IMR-90 (cell line): ENCODE measurements around the gene TRAPPC10. TPM values are rescaled to one million over a fixed set of nuclear protein-coding genes. Genes with fewer than 3 reads are reported as not detected.

ENCODE experiments used
- ATAC-seq: fragments of 200-7000 bp; cut with Tn5 transposase; 2 replicates; pipeline ENCODE4 v1.9.1; 2020; ENCODE audit warnings: low read depth, mild to moderate bottlenecking, moderate library complexity
- BruUV-seq: library from RNA; stranded (reverse); fragments of 400-500 nt; replicated peaks from 2 replicates; lab custom pipeline; 2021; lab: Mats Ljungman, UMichigan
- CTCF ChIA-PET: fragments of 300-600 bp; formaldehyde crosslinking; extraction: SDS; loops from one replicate; lab custom pipeline; 2021; ENCODE audit warnings: antibody characterized with exemption; lab: Yijun Ruan, JAX
- POLR2A ChIA-PET: fragments of 300-600 bp; sonication (Branson Sonifier 250); formaldehyde crosslinking; loops from one replicate; lab custom pipeline; 2022; ENCODE audit warnings: antibody characterized with exemption; ENCODE audit not compliant: unreplicated experiment; lab: Charles Lee
- DNase-seq: peaks from one replicate; pipeline ENCODE4 v3.0.0; 2013
- H2AFZ ChIP-seq: replicated peaks from 2 replicates; pipeline ENCODE3; 2013; ENCODE audit warnings: low read length, mild to moderate bottlenecking; ENCODE audit not compliant: poor library complexity
- H2AK5ac ChIP-seq: 2 replicates; pipeline ENCODE4 v1.6.1; 2013; ENCODE audit warnings: low read depth, low read length, inconsistent platforms
- H2AK9ac ChIP-seq: replicated peaks from 2 replicates; pipeline ENCODE3; 2013; ENCODE audit warnings: mild to moderate bottlenecking, low read depth, low read length, moderate library complexity; ENCODE audit not compliant: poor library complexity
- H2BK120ac ChIP-seq: 2 replicates; pipeline ENCODE4 v1.6.1; 2013; ENCODE audit warnings: low read depth, low read length, inconsistent platforms
- H2BK15ac ChIP-seq: 3 replicates; pipeline ENCODE4 v1.6.1; 2013; ENCODE audit warnings: low read depth, low read length, inconsistent platforms
- H2BK20ac ChIP-seq: 2 replicates; pipeline ENCODE4 v1.6.1; 2013; ENCODE audit warnings: low read depth, mild to moderate bottlenecking, inconsistent platforms, low read length, moderate library complexity
- H2BK5ac ChIP-seq: 2 replicates; pipeline ENCODE4 v1.6.1; 2013; ENCODE audit warnings: mild to moderate bottlenecking, low read depth, low read length, inconsistent platforms; ENCODE audit not compliant: poor library complexity, severe bottlenecking
- H3K14ac ChIP-seq: replicated peaks from 2 replicates; pipeline ENCODE4 v1.6.1; 2013; ENCODE audit warnings: low read depth, low read length, inconsistent platforms
- H3K18ac ChIP-seq: 2 replicates; pipeline ENCODE4 v1.6.1; 2013; ENCODE audit warnings: low read depth, low read length, control low read depth
- H3K23ac ChIP-seq: 2 replicates; pipeline ENCODE4 v1.6.1; 2013; ENCODE audit warnings: low read depth, low read length, inconsistent platforms
- H3K27ac ChIP-seq: 2 replicates; pipeline ENCODE4 v1.5.1; 2013; ENCODE audit warnings: mild to moderate bottlenecking, control low read depth, low read length; ENCODE audit not compliant: insufficient read depth
- H3K27me3 ChIP-seq: 2 replicates; pipeline ENCODE4 v1.6.1; 2013; ENCODE audit warnings: low read length; ENCODE audit not compliant: control insufficient read depth, insufficient read depth
- H3K36me3 ChIP-seq: 2 replicates; pipeline ENCODE4 v1.6.1; 2013; ENCODE audit warnings: low read length, mixed read lengths; ENCODE audit not compliant: control insufficient read depth, insufficient read depth
- H3K4ac ChIP-seq: 2 replicates; pipeline ENCODE4 v1.6.1; 2013; ENCODE audit warnings: low read depth, low read length, inconsistent platforms
- H3K4me1 ChIP-seq: 2 replicates; pipeline ENCODE4 v1.6.1; 2013; ENCODE audit warnings: low read length, mixed read lengths; ENCODE audit not compliant: control insufficient read depth, insufficient read depth
- H3K4me2 ChIP-seq: 2 replicates; pipeline ENCODE4 v1.6.1; 2013; ENCODE audit warnings: low read depth, mild to moderate bottlenecking, control low read depth, low read length, moderate library complexity
- H3K4me3 ChIP-seq: 2 replicates; pipeline ENCODE4 v1.5.1; 2013; ENCODE audit warnings: low read depth, mild to moderate bottlenecking, control low read depth, low read length, moderate library complexity; ENCODE audit not compliant: insufficient read depth
- H3K56ac ChIP-seq: 2 replicates; pipeline ENCODE4 v1.6.1; 2013; ENCODE audit warnings: low read length, inconsistent platforms; ENCODE audit not compliant: insufficient read depth; ENCODE audit errors: extremely low read depth
- H3K79me1 ChIP-seq, 2 experiments: 2 replicates each; pipeline ENCODE4 v1.6.1; 2013; ENCODE audit warnings: low read length in 2 of 2, inconsistent platforms in 1 of 2, low read depth in 1 of 2
- H3K9ac ChIP-seq: 2 replicates; pipeline ENCODE4 v1.6.1; 2013; ENCODE audit warnings: low read depth, low read length, control low read depth
- H3K9me1 ChIP-seq: 2 replicates; pipeline ENCODE4 v1.6.1; 2013; ENCODE audit warnings: low read length, inconsistent platforms; ENCODE audit not compliant: insufficient read depth
- H3K9me3 ChIP-seq: 2 replicates; pipeline ENCODE4 v1.6.1; 2013; ENCODE audit warnings: low read length; ENCODE audit not compliant: control insufficient read depth, insufficient read depth
- H4K20me1 ChIP-seq: 2 replicates; pipeline ENCODE4 v1.6.1; 2013; ENCODE audit warnings: low read length, inconsistent platforms; ENCODE audit not compliant: insufficient read depth
- H4K5ac ChIP-seq: 2 replicates; pipeline ENCODE4 v1.6.1; 2013; ENCODE audit warnings: mild to moderate bottlenecking, low read depth, low read length, control low read depth
- H4K8ac ChIP-seq, 2 experiments: 2 replicates each; pipeline ENCODE4 v1.6.1; 2013; ENCODE audit warnings: low read depth in 2 of 2, low read length in 2 of 2, control low read depth in 1 of 2, inconsistent platforms in 1 of 2
- H4K91ac ChIP-seq: 2 replicates; pipeline ENCODE4 v1.6.1; 2013; ENCODE audit warnings: low read depth, low read length, inconsistent platforms; ENCODE audit not compliant: insufficient read depth
- BHLHE40 ChIP-seq: fragments of 150-350 bp; IDR thresholded peaks from 2 replicates; pipeline ENCODE4 v1.6.1; 2016; ENCODE audit warnings: mild to moderate bottlenecking, low read depth, low read length
- CEBPB ChIP-seq: IDR thresholded peaks from 2 replicates; pipeline ENCODE4 v1.6.1; 2012; ENCODE audit warnings: low read depth, low read length, improper control_type of control experiment
- CHD1 ChIP-seq: IDR thresholded peaks from 2 replicates; pipeline ENCODE4 v1.6.1; 2012; ENCODE audit warnings: low read depth, low read length, improper control_type of control experiment
- FOS ChIP-seq: fragments of 150-350 bp; IDR thresholded peaks from 2 replicates; pipeline ENCODE4 v1.6.1; 2016; ENCODE audit warnings: low read depth, low read length
- MAFK ChIP-seq: IDR thresholded peaks from 2 replicates; pipeline ENCODE4 v1.6.1; 2012; ENCODE audit warnings: low read depth, low read length, improper control_type of control experiment
- MAZ ChIP-seq: IDR thresholded peaks from 2 replicates; pipeline ENCODE4 v1.6.1; 2012; ENCODE audit warnings: low read depth, mild to moderate bottlenecking, low read length, improper control_type of control experiment, moderate library complexity, borderline replicate concordance
- MXI1 ChIP-seq: IDR thresholded peaks from 2 replicates; pipeline ENCODE4 v1.6.1; 2012; ENCODE audit warnings: low read depth, mild to moderate bottlenecking, low read length, moderate library complexity, borderline replicate concordance
- NFE2L2 ChIP-seq: fragments of 150-350 bp; IDR thresholded peaks from 2 replicates; pipeline ENCODE4 v1.6.1; 2016; ENCODE audit warnings: low read depth, mild to moderate bottlenecking, low read length
- POLR2A ChIP-seq: IDR thresholded peaks from 2 replicates; pipeline ENCODE4 v1.6.1; 2012; ENCODE audit warnings: mild to moderate bottlenecking, low read depth, low read length
- RAD21 ChIP-seq: IDR thresholded peaks from 2 replicates; pipeline ENCODE4 v1.6.1; 2012; ENCODE audit warnings: low read length, improper control_type of control experiment
- RCOR1 ChIP-seq: IDR thresholded peaks from 2 replicates; pipeline ENCODE4 v1.6.1; 2012; ENCODE audit warnings: mild to moderate bottlenecking, low read length, improper control_type of control experiment; ENCODE audit not compliant: insufficient replicate concordance
- RFX5 ChIP-seq: IDR thresholded peaks from 2 replicates; pipeline ENCODE4 v1.8.0; 2012; ENCODE audit warnings: low read depth, mild to moderate bottlenecking, low read length, moderate library complexity
- SMC3 ChIP-seq: fragments of 150-350 bp; IDR thresholded peaks from 2 replicates; pipeline ENCODE4 v1.6.1; 2016; ENCODE audit warnings: low read depth, mild to moderate bottlenecking, antibody characterized with exemption, low read length, moderate library complexity
- WGBS, 2 experiments: methylation state at CpG; one replicate each; pipeline versions ENCODE4 v1.1.5 to v1.1.7; 2013; ENCODE audit warnings: missing lambda C conversion rate in 2 of 2; ENCODE audit not compliant: insufficient read length in 1 of 2; ENCODE audit errors: extremely low coverage in 2 of 2; 5-methylcytosine and 5-hydroxymethylcytosine counted together
- dilution Hi-C: fragments of 300-500 bp; cut with HindIII; formaldehyde crosslinking; loops from one replicate; pipeline ENCODE4 v1.14.3; 2018; ENCODE audit warnings: low sequenced_read_pairs; ENCODE audit not compliant: unreplicated experiment
- in situ Hi-C: fragments of 300-500 bp; cut with MboI; formaldehyde crosslinking; loops from 3 replicates; pipeline ENCODE4 v1.14.3; 2019; ENCODE audit warnings: low sequenced_read_pairs, inconsistent platforms, mixed read lengths
- intact Hi-C: fragments of 100-400 bp; cut with micrococcal nuclease; formaldehyde crosslinking; loops from 2 replicates; pipeline ENCODE4 v1.10.0; 2022
- polyA plus RNA-seq, 3 experiments: library from polyadenylated mRNA; depleted of rRNA; stranded (reverse); fragments of >200 nt; gene quantifications; 2 replicates each; pipeline ENCODE4 v1.2.3, GENCODE V29; 2012; ENCODE audit warnings: low replicate concordance in 1 of 3
- total RNA-seq: library from RNA; depleted of rRNA; stranded (reverse); fragments of >200 nt; gene quantifications from 2 replicates; pipeline ENCODE4 v1.2.3, GENCODE V29; 2012
- TF ChIP-seq, protein P1 (sequence below): conservative IDR thresholded peaks from 2 replicates; pipeline ENCODE4 v1.5.1; 2012; ENCODE audit warnings: mild to moderate bottlenecking, low read depth, low read length, improper control_type of control experiment
- TF ChIP-seq, protein P2 (sequence below): fragments of 150-350 bp; IDR thresholded peaks from 2 replicates; pipeline ENCODE4 v1.6.1; 2016; ENCODE audit warnings: low read depth, mild to moderate bottlenecking, low read length, moderate library complexity, borderline replicate concordance
- TF ChIP-seq, protein P3 (sequence below): fragments of 150-350 bp; IDR thresholded peaks from 2 replicates; pipeline ENCODE4 v1.6.1; 2017; ENCODE audit warnings: mild to moderate bottlenecking, antibody characterized with exemption, low read length, low read depth

Gene TRAPPC10
- total and polyA plus RNA-seq, 2 of the 4 experiments (the other 2 are of a cell fraction) = 17.8 to 18.1 TPM

DNA sequence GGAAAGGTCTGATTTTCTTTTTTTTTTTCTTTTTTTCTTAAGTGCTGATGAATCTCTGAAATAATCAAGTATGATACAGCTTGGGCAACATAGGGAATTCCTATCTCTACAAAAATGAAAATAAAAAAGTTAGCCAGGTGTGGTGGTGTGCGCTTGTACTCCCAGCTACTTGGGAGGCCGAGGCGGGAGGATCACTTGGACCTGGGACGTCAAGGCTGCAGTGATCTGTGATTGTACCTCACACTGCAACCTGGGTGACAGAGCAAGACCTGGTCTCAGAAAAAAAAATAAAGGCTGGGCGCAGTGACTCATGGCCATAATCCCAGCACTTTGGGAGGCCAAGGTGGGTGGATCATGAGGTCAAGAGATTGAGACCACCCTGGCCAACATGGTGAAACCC is 6.0 kb downstream of the TRAPPC10 start:
- POLR2A ChIA-PET = no interaction called here
- H3K4ac ChIP-seq = no peak overlapping the region
- intact Hi-C loops = no loop called here
- no peak overlapping the region for H3K56ac ChIP-seq
- H2BK5ac ChIP-seq = no peak overlapping the region
- H2BK20ac ChIP-seq = no peak overlapping the region
- no peak overlapping the region for H2AK5ac ChIP-seq
- H3K36me3 ChIP-seq = no peaks in the 10 kb centered on the region
- in situ Hi-C loops = no loop called here
- H4K20me1 ChIP-seq = peaks cover 75% of the 10 kb centered on the region
- peaks cover 6% of the 10 kb centered on the region for H3K4me1 ChIP-seq
- H2BK15ac ChIP-seq = no peak overlapping the region
- no peak overlapping the region for H4K91ac ChIP-seq
- H2BK120ac ChIP-seq = no peak overlapping the region
- no peak overlapping the region for H3K4me3 ChIP-seq
- no peaks in the 10 kb centered on the region for H3K9me3 ChIP-seq
- ATAC-seq = no peak
- no peak overlapping the region for H3K27ac ChIP-seq
- H3K18ac ChIP-seq = no peak overlapping the region
- no peaks in the 10 kb centered on the region for H3K27me3 ChIP-seq
- dilution Hi-C loops = no loop called here
- H2AK9ac ChIP-seq = no peak overlapping the region
- peaks cover 16 to 57% of the 10 kb centered on the region in 2 experiments for H3K79me1 ChIP-seq
- no peak for DNase-seq
- H3K14ac ChIP-seq = no peak overlapping the region
- no peak overlapping the region for H4K8ac ChIP-seq
- 80% methylated on average over 4 of the region's 5 CpGs; no CpG with 5 or more reads in 1 of the 2 experiments for WGBS, 2 experiments
- H3K9ac ChIP-seq = no peak overlapping the region
- BruUV-seq = no TSS peak
- no peak overlapping the region for H3K23ac ChIP-seq
- peaks cover 9% of the 10 kb centered on the region; the same call in 1 of the 2 replicates for H3K9me1 ChIP-seq
- no peak overlapping the region for H3K4me2 ChIP-seq
- no peak overlapping the region for H2AFZ ChIP-seq
- CTCF ChIA-PET = interaction anchor here (0.7 kb wide), 1 partner anchor 25 kb away, joined by 3 read pairs; no protein-coding TSS in a partner anchor
- TF ChIP-seq, protein P1, sequence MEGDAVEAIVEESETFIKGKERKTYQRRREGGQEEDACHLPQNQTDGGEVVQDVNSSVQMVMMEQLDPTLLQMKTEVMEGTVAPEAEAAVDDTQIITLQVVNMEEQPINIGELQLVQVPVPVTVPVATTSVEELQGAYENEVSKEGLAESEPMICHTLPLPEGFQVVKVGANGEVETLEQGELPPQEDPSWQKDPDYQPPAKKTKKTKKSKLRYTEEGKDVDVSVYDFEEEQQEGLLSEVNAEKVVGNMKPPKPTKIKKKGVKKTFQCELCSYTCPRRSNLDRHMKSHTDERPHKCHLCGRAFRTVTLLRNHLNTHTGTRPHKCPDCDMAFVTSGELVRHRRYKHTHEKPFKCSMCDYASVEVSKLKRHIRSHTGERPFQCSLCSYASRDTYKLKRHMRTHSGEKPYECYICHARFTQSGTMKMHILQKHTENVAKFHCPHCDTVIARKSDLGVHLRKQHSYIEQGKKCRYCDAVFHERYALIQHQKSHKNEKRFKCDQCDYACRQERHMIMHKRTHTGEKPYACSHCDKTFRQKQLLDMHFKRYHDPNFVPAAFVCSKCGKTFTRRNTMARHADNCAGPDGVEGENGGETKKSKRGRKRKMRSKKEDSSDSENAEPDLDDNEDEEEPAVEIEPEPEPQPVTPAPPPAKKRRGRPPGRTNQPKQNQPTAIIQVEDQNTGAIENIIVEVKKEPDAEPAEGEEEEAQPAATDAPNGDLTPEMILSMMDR = no peak
- TF ChIP-seq, protein P2, sequence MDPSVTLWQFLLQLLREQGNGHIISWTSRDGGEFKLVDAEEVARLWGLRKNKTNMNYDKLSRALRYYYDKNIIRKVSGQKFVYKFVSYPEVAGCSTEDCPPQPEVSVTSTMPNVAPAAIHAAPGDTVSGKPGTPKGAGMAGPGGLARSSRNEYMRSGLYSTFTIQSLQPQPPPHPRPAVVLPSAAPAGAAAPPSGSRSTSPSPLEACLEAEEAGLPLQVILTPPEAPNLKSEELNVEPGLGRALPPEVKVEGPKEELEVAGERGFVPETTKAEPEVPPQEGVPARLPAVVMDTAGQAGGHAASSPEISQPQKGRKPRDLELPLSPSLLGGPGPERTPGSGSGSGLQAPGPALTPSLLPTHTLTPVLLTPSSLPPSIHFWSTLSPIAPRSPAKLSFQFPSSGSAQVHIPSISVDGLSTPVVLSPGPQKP = no peak
- no peak for TF ChIP-seq RCOR1
- TF ChIP-seq, protein P3, sequence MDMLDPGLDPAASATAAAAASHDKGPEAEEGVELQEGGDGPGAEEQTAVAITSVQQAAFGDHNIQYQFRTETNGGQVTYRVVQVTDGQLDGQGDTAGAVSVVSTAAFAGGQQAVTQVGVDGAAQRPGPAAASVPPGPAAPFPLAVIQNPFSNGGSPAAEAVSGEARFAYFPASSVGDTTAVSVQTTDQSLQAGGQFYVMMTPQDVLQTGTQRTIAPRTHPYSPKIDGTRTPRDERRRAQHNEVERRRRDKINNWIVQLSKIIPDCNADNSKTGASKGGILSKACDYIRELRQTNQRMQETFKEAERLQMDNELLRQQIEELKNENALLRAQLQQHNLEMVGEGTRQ = no peak
- no peak for TF ChIP-seq MAFK
- TF ChIP-seq MXI1 = no peak
- no peak for TF ChIP-seq RAD21
- no peak for TF ChIP-seq RFX5
- TF ChIP-seq NFE2L2 = no peak
- no peak for TF ChIP-seq MAZ
- TF ChIP-seq BHLHE40 = no peak
- TF ChIP-seq FOS = no peak
- no peak for TF ChIP-seq SMC3
- no peak for TF ChIP-seq CHD1
- no peak for TF ChIP-seq CEBPB
- TF ChIP-seq POLR2A = no peak
- no peak overlapping the region for H4K5ac ChIP-seq
